Kidney glomerular epithelial cell (primary cell): ENCODE data around the gene FTO.

ENCODE experiments used
- DNase-seq: peaks from one replicate; lab custom pipeline; 2025; lab: John Stamatoyannopoulos, UW

The FTO gene

DNA sequence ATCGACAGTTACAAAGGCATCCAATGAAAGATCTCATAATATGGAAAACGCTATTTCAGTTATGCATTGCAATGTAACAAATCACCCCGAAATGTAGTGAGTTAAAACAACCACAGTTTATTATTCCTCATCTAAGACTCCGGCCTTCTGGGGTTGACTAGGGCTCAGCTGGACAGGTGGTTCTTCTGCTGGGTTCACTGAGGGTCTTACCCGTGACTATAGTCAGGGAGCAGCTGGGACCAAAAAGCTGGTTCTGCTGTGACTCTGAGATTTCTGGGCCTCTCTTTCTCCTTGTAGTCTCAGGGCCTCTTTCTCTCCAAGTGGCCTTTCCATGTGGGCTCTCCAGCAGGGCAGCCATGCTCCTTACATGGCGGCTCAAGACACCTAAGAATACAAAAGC is 386.6 kb downstream of the FTO start:
- no peak for DNase-seq

GRCh38 chr16:54093281-54093680 is 389.3 kb downstream of the FTO start:
- no peak for DNase-seq

GRCh38 chr16:54094641-54095040 is 390.7 kb downstream of the FTO start:
- DNase-seq: no peak

DNA sequence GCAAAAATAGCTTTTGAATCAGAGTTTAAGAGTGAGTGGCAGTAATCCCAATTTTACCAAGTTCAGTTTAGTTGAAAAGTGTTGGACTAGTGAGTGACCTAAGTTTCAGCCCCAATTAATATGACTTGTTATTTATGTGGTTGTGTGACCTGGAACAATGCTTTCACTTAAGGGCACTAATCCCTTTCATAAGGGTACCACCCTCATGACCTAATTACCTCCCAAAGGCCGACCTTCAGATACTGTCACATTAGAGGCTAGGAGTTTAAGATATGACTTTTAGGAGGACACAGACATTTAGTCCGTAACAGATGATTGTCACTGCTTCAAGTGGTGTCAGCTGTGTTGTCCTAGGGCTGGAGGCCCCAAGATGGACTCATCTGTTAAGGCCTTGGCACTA is 392.7 kb downstream of the FTO start:
- DNase-seq: no peak

DNA sequence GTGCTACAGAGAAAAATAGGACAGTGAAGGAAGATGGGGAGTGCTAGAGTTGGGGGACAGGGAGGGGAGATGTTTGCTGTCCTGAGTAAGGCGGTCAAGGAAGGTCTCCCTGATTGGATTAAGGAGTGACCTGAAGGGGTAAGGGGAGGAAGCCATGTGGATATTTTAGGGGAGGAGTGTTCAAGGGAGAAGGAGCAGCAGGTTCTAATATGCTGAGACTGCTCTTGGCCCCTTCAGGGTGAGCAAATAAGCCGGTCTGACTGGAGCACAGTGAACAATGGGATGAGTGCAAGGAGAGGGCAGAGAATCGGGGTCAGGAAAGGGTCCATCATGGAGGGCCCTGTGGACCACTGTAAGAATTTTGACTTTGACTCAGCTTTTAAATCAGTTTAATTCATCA is 393.8 kb downstream of the FTO start:
- DNase-seq: no peak

DNA sequence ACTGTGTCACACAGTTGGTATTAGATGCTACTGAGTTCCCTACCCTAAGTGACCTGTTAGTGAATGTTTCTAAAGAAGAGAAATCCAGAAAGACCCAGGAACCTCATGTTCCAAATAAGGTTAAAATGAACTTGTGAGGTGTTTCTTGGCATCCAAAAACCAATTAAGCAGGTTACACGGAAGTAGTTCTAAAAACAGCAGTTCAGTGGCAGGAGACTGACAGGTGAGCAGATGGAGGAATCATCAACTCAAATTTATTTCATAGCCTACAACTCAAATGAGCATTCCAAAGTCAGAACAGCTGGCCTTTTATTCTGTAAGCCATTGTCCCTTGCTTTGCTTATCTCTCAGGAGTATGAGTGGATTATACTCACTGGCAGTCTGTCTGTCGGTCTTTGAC is 394.3 kb downstream of the FTO start:
- no peak for DNase-seq

DNA sequence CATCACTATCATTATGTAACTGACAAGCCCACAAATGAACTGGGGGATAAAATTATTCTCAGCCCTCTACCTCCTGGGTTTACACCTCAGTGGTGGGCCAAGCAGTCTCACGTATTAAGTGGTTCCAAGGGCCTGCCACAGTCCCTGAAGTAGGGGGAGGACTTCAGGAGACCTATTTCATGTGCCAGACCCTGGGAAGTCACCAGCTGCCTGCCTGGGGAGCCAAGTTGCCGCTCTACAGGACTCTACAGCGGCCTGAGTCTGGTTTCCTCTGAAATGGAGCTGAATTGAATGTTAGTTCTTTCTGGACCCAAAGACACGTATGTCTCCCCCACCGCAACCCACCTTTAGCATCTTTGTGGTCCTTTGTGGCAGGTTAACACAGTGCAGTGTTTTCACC is 395.7 kb downstream of the FTO start:
- no peak for DNase-seq

- DNase-seq: no peak
These were observed 399.2 kb downstream of the FTO start for GRCh38 chr16:54102888-54103866.

GRCh38 chr16:54106057-54106456 is 402.1 kb downstream of the FTO start:
- DNase-seq: no peak

- no peak for DNase-seq
These were observed 403.7 kb downstream of the FTO start for GRCh38 chr16:54107583-54108202.

DNA sequence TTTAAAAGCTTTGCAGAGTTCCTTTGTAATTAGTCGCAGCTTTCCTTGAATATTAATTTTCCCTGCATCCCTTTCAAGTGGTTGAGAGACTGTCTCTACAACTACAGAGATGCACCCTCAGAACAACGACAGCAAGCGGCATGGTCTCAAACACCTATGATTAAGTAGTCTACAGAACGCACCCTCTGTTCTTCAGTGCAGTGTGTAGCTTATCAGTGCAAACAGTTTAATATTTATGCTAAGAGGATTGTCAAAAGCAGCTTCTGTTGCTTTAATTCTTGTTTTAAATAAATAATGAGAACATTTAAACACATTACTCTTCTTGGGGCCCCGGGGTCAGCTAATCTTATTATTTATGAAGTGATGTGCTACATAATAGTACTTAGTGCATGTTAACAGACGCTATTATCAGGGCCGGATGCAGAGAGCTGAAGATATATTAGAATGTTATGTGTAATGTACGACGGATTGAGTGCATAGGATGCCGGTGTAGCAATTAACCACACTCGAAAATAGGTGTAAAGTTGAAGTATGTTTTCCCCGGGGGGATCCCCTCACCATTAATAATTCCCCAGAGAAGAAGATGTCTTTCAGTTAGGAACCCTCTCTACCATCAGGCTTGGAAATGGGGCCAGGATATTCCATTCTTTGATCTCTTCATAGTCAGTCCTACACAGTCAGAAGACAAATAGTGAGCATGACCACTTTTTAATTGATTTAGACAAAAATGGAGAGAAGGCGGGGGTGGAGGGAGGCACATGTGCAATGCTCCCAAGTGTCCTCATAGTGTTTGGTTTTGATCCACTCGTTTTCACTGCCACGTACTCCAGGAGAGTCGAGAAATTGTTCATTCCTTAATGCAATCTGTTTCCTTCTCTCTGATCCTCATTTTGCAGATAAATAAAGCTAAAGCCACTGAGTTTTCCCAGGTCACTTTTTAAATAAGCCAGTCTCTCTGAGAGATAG is 406.3 kb downstream of the FTO start:
- DNase-seq: no peak

DNA sequence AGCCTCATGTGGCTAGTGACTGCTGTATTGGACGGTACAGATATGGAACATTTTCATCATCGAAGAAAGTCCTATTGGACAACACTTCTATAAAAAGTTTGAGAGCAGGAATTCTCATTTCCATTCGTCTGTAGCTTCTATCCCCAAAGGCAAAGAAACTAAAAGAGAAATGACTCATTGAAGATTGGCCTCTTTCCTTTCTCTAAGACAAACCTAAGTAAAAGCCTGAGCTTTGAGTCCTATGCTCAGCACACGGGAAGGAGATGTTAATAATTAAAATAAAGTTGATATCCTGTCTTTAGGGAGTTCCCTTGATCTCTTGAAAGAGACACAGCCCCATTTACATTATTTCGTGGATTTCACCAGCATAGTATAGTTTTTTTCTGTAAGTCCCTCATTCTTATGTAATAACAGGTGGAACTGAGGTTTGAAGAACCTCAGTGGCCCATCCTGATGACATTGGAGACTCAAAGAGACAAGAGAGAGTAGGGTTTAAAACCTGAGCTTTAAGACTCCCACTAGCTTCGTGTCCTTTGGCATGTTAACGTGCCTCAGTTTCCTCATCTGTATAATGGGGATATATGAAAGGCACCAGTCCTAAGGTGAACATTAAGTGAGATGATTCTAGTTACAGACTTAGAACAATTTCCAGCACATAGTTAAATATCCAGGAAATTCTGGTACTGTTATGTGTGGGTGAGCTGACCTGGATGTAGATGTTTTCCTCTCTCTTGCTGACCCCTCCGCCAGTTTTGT is 408.7 kb downstream of the FTO start:
- no peak for DNase-seq

DNA sequence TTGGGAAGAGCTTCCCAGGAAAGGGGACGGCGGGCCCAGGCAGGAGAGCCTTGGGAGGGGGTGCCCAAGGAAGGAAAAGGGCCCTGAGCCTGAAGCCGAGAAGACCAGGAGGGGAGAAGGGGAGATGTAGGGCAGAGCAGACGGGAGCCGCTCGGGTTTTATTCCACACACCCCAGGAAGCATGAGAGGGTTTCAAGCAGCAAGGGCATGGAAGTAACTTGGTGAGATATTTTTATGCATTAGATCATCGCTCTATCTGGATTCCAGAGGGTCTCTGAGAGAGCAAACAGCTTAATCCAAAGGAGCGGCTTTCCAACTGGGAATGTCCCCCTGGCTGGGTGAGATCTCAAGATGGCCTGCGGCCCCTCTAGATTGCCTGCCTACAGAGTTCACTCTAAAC is 411.6 kb downstream of the FTO start:
- DNase-seq: no peak

GRCh38 chr16:54116124-54116655 is 412.2 kb downstream of the FTO start:
- no peak for DNase-seq

GRCh38 chr16:54118846-54119245 is 414.9 kb downstream of the FTO start:
- DNase-seq: no peak

GRCh38 chr16:54120846-54121480 is 417.0 kb downstream of the FTO start:
- DNase-seq: no peak

DNA sequence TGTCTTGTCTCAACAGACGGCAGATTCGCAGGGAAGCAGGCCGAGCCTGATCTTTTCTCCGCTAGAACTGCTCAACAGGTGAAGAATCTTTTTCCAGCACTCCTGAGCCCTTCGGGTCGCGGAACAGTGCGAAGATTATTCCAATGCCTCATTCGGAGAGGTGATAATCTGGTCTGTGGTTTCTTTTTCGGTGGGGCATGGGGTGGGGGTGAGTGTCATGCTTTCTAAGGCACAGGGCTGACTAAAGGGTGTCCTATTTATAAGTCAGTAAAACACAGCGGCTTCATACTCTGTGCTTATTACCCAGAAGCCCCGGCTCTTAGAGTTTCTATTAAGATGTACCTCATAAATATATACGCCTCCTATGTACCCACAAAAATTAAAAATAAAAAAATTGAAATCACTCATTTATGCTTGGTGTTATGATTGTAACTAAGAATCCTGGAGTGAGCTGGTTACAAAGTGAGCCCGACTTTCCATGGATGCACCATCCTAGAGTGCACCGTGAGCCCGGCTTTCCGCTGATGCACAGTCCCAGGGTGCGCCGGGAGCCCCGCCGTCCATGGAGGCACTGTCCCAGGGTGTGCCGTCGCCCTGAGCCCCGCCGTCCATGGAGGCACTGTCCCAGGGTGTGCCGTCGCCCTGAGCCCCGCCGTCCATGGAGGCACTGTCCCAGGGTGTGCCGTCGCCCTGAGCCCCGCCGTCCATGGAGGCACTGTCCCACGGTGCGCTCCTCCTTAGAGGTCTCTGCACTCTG is 417.8 kb downstream of the FTO start:
- no peak for DNase-seq

- DNase-seq: no peak
These were observed 419.8 kb downstream of the FTO start for GRCh38 chr16:54123766-54124165.

- DNase-seq: no peak
These were observed 422.0 kb downstream of the FTO start for GRCh38 chr16:54125751-54126655.
